ENCODE data around the gene ANGEL2. TPM values are rescaled to one million over a fixed set of nuclear protein-coding genes. Genes with fewer than 3 reads are reported as not detected.

ANGEL2 gene
- total RNA-seq, 1 donor from 2014 or later: 55.2 TPM

GRCh38 chr1:212984522-212985291 is 31.0 kb downstream of the ANGEL2 start:
- Histone ChIP-seq H3K4me3 (no peak overlapping the region), H3K27ac (no peak overlapping the region), H3K27me3 (no peaks in the 10 kb centered on the region), H3K9me3 (no peaks in the 10 kb centered on the region), H3K4me1 (no peaks in the 10 kb centered on the region), H3K36me3 (no peaks in the 10 kb centered on the region)
- no peak for DNase-seq (ENCODE audit: extremely low spot score in 2 of 2)
- intact Hi-C loops (cut with DNase I): no loop called here
- no peak for TF ChIP-seq CTCF (IDR thresholded peaks at IDR 0.05)
- no peak for TF ChIP-seq POLR2AphosphoS5 (IDR thresholded peaks at IDR 0.05; ENCODE audit: insufficient read depth in 1 of 2, low read depth in 1 of 2)
- no peak for TF ChIP-seq POLR2A (IDR thresholded peaks at IDR 0.05)

GRCh38 chr1:212983482-212983881 is 32.2 kb downstream of the ANGEL2 start:
- H3K27me3 ChIP-seq: no peaks in the 10 kb centered on the region
- intact Hi-C loops (cut with DNase I): no loop called here
- H3K9me3 ChIP-seq: no peaks in the 10 kb centered on the region
- H3K36me3 ChIP-seq: no peaks in the 10 kb centered on the region
- TF ChIP-seq POLR2AphosphoS5 (IDR thresholded peaks at IDR 0.05; ENCODE audit: insufficient read depth in 1 of 2, low read depth in 1 of 2) (no peak), CTCF (IDR thresholded peaks at IDR 0.05) (no peak), POLR2A (IDR thresholded peaks at IDR 0.05) (no peak)
- DNase-seq (ENCODE audit: extremely low spot score in 2 of 2): no peak
- no peaks in the 10 kb centered on the region for H3K4me1 ChIP-seq
- no peak overlapping the region for H3K27ac ChIP-seq
- no peak overlapping the region for H3K4me3 ChIP-seq

GRCh38 chr1:212982430-212983152 is 33.1 kb downstream of the ANGEL2 start:
- no peak overlapping the region for H3K27ac ChIP-seq
- intact Hi-C loops (cut with DNase I): no loop called here
- TF ChIP-seq POLR2A (IDR thresholded peaks at IDR 0.05): no peak
- no peak for TF ChIP-seq POLR2AphosphoS5 (IDR thresholded peaks at IDR 0.05; ENCODE audit: insufficient read depth in 1 of 2, low read depth in 1 of 2)
- no peak for TF ChIP-seq CTCF (IDR thresholded peaks at IDR 0.05)
- no peaks in the 10 kb centered on the region for H3K9me3 ChIP-seq
- H3K4me3 ChIP-seq: no peak overlapping the region
- H3K36me3 ChIP-seq: no peaks in the 10 kb centered on the region
- no peaks in the 10 kb centered on the region for H3K4me1 ChIP-seq
- no peak for DNase-seq (ENCODE audit: extremely low spot score in 2 of 2)
- no peaks in the 10 kb centered on the region for H3K27me3 ChIP-seq

- intact Hi-C loops (cut with DNase I): no loop called here
- TF ChIP-seq POLR2AphosphoS5 (IDR thresholded peaks at IDR 0.05; ENCODE audit: insufficient read depth in 1 of 2, low read depth in 1 of 2) (no peak), POLR2A (IDR thresholded peaks at IDR 0.05) (no peak), CTCF (IDR thresholded peaks at IDR 0.05) (no peak)
- Histone ChIP-seq H3K27me3 (no peaks in the 10 kb centered on the region), H3K4me3 (no peak overlapping the region), H3K36me3 (no peaks in the 10 kb centered on the region), H3K27ac (no peak overlapping the region), H3K9me3 (no peaks in the 10 kb centered on the region), H3K4me1 (no peaks in the 10 kb centered on the region)
- no peak for DNase-seq (ENCODE audit: extremely low spot score in 2 of 2)
These were observed 33.9 kb downstream of the ANGEL2 start for GRCh38 chr1:212981571-212982328.
